ENCODE results near the gene USP5.
"Not testable (repeated sequence)": the region's sequence is repeated elsewhere in the genome, so short reads cannot be mapped to it uniquely, and the experiment has no call there.

Gene USP5

DNA sequence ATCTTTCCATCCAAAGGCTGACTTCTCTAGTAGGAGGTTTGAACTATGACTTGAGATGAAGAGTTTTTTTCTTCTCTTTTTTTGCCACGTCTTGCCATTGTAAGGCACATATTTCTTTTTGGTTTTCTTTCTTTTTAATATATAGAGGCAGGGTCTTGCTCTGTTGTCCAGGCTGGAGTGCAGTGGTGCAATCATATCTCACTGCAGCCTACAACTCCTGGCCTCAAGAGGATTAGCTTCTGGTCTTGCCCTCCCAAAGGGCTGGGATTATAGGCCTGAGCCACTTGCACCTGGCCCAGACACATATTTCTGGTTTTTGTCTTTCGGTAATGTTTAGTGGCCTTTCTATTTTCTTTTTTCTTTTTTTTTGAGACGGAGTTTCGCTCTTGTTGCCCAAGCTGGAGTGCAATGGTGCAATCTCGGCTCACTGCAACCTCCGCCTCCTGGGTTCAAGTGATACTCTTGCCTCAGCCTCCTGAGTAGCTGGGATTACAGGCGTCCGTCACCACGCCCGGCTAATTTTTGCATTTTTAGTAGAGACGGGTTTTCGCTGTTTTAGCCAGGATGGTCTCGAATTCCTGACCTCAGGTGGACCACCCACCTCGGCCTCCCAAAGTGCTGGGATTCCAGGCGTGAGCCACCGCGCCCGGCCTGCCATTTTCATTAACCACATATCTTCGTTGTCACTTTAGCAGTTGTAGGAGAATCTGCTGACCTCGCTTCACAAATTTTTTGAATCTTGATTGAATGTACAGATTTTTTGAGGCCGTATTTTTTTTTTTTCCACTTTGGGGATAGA, 38.0 kb downstream of the USP5 start:
- not testable (repeated sequence) for DNase-seq

DNA sequence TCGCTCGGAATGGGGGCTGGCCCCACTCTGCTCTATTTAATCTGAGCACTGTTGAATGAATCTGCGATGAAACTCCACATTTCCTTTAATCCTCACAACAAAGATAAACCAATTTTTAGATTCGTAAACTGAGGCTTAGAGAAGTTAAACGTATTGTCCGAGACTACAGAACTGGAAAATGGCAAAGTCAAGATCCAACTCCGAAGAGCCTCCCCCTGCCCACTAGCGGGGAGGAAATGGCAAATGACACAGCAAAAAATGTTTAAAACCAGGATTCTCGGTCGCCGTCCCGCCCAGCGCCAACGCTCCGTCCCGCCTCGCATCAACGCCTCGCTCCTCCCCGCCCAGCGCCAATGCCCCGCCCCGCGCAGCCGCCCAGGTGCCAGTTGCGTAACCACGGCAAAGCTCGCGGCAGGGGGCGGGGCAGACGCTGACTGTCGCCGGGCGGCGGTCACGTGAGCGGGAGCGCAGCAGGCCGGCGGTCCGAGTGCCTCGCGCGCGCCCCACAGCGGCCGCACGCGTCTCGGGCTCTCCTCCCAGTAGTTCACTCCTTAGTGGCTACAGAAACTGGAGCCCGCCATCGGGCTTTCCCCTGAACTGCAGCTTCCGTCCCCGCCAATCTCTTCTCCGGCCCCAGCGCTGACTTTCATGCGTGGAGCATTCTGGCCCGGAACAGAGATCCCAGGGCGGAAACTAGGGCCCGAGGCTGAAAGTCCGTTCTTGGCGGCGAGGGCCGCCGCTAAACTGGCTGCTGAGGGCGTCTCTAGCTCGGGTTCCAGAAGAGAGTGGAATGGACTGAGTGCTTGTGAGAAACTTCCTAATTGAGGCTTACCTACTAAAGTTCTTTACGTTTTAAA, 39.1 kb downstream of the USP5 start:
- peak; percentile 100 for DNase-seq

DNA sequence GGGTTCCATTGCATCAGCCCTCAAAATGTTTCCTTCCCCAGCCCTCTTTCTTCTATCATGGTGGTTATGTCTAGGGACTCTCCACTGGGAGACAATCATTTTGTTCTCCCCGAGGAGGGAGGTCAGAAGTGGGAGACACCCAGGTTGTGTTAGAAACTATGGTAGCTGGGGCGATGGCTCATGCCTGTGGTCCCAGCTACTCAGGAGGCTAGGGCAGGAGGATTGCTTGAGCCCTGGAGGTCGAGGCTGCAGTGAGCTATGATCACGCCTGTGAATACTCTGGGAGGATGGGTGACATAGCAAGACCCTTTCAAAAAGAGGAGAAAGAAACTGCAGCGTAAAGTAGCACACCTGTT, 39.7 kb downstream of the USP5 start:
- DNase-seq, result no peak

DNA sequence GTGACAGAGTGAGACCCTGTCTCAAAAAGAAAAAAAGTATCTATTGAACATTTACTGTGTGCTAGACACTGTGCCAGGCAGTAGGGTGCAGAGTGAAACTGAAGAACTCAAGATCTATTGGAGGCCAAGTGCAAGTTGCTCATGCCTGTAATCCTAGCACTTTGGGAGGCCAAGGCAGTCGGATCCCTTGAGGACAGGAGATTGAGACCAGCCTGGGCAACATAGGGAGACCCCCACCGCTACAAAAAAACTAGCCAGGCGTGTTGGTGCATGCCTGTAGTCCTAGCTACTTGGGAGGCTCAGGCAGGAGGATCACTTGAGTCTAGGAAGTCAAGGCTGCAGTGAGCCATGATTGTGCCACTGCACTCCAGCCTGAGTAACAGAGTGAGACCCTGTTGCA, 40.7 kb downstream of the USP5 start:
- not testable (repeated sequence) for DNase-seq

DNA sequence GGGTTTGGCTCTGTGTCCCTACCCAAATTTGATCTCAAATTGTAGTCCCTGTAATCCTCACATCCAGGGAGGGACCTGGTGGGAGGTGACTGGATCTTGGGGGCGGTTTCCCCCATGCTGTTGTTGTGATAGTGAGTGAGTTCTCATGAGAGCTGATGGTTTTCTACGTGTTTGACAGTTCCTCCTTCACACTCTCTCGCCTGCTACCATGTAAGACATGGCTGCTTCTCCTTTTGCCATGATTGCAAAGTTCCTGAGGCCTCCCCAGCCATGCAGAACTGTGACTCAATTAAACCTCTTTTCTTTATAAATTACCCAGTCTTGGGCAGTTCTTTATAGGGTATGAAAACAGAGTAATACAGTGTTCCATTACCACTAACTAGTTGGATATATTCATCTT, 42.4 kb downstream of the USP5 start:
- DNase-seq, result no peak

DNA sequence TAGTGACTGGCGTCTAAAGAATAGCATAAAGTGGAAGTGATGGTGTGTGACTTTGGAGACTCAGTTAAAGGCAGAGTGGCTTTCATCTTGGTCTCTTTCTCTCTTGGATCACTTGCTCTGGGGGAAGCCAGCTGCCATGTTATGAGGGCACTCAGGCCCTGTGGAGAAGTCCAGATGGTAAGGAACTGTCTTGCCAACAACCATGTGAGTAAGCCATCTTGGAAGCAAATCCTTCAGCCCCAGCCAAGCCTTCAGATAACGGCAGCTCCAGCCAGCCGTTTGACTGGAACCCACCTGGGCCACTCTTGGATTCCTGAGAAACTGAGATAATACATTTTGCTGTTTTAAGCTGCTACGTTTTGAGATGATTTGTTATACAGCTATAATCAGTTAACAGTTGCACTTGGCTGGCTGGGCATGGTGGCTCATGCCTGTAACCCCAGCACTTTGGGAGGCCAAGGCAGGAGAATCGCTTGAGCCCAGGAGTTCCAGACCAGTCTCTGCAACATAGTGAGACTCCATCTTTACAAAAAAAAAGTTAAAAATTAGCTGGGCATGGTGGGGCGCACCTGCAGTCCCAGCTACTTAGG, 45.0 kb downstream of the USP5 start:
- DNase-seq, result no peak

DNA sequence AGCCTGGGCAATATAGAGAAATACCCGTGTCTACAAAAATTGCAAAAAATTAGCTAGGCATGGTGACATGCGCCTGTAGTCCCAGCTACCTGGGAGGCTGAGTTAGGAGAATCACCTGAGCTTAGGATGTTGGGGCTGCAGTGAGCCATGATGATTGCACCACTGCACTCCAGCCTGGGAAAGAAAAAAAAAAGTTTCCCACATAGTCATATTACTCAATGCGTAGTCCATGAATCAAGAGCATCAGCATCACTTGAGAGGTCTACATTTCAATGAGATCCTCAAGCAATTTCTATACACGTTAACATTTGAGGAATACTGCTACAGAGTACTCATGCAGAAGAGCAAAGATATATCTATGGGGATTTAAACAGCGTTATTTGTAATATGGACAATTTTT, 47.5 kb downstream of the USP5 start:
- DNase-seq, result no peak

DNA sequence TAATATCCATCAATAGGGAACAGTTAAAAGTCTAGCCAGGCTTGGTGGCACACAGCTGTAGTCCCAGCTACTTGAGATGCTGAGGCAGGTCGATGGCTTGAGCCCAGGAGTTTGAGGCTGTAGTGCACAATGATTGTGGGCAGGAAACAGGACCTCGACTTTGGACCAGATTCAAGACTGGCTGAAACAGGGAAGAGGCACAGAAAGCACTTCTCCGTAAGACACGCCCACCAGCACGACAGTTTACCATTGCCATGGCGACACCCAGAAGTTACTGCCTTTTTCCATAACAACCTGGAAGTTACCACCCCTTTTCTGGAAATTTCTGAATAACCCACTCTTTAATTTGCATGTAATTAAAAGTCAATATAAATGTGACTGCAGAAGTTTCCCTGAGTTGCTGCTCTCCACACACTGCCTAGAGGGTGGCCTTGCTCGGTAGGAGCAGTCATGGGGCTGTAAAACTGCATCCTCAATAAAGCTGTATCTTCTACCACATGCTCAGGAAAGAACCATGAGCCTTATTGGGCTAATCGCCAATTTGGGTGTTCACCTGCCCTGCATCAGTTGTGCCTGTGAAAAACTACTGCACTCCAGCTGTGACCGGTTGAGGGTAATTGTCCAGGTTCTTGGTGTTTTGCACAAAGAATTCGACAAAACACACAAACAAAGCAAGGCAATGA, 48.0 kb downstream of the USP5 start:
- no peak for DNase-seq

DNA sequence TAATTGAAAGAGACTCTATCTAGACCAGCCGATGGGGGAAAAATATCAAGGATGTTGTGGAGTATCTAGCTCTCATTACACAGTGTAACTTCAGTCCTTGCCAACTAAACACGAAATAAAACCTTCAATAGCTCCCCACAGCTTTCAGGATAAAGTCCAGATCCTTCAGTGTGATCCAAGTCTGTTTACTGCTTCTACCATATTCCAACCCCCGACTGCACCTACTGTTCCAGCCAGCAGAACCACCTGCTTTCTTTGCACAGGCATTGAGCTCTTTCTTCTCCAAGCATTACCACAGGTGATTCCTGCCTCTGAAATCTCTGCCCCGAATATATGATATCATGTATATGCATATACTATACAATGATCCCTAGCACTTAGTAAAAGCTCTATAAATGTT, 50.5 kb downstream of the USP5 start:
- no peak for DNase-seq

DNA sequence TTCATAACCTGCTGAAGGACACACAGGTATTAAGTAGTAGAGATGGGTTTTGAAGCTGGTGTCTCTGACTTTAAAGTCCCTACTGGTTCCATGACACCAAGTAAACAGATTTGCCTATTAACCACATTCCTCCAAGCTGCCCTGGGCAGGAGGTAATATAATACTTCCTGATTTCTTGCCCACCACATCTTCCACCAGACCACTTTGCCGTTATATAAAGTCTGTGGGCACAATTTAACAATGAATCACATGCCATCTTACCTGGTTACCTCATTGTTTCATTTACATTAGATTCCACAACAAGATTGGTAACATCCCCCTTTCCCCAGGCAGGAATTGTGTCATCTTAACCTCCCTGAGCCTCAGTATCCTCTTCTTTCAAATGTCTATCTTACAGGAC, 51.8 kb downstream of the USP5 start:
- DNase-seq, result no peak

DNA sequence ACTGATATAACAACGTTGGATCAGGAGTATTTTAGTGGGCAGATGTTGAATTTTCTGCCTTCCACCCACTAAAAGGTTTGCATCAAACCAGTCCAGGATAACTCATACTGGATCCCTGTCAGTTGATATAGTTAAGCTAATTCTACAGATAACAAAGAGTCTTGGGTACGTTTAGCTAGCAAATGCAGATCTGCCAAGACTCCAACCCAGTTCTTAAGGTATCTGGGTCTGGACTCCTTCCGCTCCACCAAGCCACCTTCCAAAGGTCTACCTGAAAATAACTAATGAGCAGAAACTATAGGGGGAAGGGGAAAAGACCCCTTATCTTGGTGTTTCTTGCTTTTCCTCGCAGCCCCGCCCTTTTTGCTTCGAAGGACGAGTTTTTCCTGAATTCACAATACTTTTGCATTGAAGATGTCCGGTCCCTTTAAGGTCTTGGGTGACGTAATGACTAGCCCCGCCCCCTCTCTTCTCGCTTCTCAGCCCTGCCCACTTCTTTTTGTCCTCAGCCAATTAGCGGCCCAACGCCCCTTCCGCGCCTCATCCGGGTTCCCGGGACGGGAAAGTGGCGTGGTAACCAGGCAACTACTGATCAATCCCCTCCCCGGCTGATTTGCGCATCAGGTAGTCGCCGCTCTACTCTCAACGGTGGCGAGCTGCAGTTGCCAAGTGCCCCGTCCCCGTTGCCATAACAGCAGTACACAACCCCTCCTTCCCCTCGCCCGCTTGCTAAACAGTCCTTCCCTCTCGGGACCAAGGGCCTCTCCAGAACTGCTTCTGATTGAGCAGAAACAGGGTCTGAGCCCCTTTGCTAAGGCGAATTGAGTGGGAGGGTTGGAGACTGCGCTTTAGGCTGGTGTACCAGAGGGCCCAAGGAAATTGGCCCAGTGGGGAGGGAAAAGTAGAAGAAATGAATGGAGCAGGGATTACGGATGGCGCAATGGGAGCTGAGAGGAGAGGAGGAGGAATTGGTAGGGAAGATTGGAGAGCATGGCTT, 52.6 kb downstream of the USP5 start, which contains the start of gene LRRC23:
TSS of gene LRRC23 (plus strand) at position 543 of the 997 bp plus-strand sequence. CDS start 812 bp downstream, outside the sequence.
- peak; percentile 99 for DNase-seq

DNA sequence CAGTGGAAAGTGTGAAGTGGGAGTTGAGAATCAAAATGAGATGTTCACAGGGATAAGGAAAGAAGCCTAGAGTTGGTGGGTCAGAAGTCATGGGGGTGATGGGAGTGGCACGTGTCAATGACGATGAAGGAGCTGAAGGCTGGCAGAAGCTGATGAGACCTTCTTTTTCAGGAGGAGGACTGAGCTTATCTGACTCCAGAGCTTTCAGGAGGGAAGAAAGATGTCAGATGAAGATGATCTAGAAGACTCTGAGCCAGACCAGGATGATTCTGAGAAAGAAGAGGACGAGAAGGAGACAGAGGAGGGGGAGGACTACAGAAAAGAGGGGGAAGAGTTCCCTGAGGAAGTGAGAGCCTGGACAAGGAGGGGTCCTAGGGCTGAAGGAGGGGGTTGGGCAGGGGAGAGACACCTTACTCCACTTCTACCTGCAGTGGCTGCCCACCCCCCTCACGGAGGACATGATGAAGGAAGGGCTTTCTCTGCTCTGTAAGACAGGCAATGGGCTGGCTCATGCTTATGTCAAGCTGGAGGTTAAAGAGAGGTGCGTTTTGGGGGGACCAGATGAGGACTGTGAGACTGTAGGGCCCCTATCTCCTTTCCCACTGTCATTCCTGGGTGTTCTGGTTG, 53.6 kb downstream of the USP5 start:
- DNase-seq, result no peak

DNA sequence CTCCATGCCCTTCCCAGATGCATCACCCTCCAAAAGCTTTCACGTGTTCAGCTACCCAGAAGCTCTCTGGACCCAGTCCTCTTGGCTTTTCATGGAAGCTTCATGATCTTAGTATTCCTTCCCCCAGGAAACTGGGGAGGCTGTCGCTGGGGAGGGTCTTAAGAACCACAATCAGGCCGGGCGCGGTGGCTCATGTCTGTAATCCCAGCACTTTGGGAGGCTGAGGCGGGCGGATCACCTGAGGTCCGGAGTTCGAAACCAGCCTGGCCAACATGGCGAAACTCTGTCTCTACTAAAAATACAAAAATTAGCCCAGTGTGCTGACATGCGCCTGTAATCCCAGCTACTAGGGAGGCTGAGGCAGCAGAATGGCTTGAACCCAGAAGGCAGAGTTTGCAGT, 56.2 kb downstream of the USP5 start:
- DNase-seq, result not testable (repeated sequence)

DNA sequence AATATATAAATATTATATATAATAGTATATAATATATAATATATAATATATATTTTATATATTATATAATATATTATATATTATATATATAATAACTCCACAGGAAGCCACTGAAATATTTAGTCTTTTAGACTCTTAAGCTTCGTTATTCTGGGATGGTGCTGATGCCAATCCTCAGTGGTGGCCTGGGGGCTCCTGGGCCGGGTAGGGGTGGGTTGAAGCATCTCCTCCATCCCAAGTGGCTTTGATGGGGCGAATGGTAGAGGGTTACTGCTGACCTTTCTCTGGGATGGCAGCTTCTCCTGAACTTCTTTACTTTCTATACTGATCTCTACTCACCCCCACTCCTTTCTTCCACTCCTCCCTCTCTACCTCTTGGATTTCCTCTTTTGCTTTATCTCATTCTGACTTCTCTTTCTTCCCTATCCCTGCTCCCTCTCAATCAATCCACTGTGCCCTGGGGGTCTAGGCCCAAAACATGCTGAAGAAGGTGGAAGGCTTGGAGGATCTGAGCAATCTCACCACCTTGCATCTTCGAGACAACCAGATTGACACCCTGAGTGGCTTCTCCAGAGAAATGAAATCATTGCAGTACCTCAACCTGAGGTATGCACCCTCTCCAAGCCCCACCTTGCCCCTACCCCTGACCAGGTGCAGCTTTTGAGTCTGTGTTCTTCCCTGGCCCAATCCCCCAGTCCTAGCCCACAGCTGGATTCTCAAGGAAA, 57.6 kb downstream of the USP5 start:
- no peak for DNase-seq

DNA sequence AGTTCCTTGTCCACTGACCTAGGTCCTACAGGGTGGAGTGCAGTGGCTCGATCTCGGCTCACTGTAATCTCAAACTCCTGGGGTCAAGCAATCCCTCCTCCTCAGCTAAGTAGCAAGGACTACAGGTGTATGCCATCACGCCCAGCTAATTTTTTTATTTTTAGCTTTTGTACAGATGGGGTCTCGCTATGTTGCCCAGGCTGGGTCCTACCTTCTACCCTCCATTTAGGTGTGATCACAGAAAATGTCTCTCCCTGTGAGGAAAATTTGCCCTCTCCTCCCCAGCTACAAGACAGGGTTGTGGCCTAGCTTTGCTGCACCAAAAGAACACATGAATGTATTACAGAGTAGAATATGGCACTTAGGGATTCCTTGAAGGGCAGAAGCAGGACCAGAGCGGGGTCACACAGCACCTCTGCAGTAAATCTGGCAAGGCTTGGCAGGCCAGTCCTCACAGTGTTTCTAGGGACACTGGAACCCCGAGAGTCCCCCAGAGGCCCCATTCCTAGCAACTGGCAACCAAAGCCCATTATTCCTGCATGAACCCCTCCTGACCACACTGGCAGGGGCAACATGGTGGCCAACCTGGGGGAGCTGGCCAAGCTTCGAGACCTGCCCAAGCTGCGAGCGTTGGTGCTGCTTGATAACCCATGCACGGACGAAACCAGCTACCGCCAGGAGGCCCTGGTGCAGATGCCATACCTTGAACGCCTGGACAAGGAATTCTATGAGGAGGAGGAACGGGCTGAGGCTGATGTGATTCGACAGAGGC, 60.4 kb downstream of the USP5 start:
- DNase-seq, result no peak

DNA sequence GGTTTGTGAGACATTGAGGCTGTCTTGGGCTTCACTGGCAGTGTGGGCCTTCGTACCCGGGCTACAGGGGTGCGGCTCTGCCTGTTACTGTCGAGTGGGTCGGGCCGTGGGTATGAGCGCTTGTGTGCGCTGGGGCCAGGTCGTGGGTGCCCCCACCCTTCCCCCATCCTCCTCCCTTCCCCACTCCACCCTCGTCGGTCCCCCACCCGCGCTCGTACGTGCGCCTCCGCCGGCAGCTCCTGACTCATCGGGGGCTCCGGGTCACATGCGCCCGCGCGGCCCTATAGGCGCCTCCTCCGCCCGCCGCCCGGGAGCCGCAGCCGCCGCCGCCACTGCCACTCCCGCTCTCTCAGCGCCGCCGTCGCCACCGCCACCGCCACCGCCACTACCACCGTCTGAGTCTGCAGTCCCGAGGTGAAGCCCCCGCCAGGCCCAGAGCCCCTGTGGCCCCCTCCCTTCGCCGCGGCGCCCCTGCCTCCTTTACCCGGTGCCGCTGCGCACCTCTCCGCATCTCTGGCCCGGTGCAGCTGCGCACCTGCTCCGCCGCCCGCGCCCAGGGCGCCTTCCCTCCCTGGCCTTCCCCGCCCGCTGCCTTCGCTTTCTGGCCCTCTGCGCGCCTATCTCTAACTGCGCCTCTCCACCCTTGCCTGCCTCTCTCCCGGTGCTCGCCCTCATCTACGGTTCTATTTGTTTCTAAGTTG, 62.4 kb downstream of the USP5 start, which contains the start of gene ENO2:
TSS of gene ENO2 (plus strand) at position 335 of the 701 bp plus-strand sequence. CDS start 1,253 bp downstream, outside the sequence.
- DNase-seq, result peak; percentile 92

DNA sequence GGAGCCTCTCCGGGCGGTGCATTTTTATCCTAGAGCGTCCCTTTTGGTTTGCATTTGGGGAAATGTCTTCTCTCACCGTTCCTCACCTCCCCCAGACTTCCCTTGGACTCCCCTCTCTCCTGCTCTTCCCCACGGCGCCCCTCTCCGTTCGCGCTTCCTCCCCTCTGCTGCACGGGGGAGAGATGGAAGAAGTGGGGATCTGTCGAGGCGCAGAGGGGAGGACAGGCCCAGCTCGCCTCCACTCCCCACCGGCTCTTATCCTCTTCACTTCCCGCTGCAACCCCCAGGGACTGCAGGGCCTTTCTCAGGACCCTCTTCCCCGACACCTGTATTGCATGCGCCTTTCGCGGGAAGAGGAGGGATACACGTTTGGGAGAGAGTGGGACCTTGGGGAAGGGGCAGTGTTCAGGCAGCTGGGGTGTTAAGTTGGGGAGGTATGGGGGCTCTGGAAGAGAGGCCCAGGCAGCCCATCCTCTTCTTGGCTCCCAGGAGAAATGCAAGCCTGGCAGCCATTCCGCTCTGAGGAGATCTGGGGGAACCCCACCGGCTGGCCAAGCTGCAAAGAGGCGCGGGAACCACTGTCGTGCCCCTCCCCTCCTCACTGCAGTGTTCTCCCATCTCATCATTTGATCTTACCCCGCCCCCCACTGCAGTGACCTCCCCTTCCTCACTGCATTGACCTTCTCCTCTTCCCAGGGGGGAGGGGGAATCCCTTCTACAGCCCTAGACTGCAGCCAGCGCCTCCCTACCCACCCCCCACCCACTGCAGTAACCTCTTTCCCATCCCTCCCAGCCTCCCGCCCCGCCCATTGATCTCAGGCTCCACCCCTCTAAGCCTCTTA, 63.2 kb downstream of the USP5 start:
- DNase-seq, result peak; percentile 28

DNA sequence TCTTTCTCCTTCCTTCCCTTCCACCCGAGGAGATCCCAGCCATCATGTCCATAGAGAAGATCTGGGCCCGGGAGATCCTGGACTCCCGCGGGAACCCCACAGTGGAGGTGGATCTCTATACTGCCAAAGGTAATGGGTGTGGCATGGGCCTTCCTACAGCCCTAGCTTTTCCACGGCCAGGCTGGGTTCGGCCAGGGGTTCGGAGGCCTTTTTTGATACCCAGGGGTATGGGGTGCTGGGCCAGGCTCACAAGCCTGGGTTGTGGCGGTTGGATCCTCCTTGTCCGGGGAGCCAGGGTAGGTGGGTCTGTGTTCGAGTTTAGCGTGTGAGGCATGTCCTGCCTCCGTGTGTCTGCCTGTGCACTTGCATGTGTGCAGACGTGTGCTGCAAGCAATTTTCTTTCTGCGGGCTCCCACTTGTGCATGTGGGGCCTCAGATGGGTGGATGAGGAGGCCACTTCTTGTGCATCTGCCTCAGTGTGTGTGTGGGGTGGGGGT, 63.9 kb downstream of the USP5 start:
- DNase-seq, result no peak

All from CD4-positive, alpha-beta T cell treated with Interleukin-17A for 4 hours (primary cell).